H1 (cell line): ENCODE measurements around the gene TAF1D. TPM values are rescaled to one million over a fixed set of nuclear protein-coding genes. Genes with fewer than 3 reads are reported as not detected.
A peak's percentile ranks its signal among the peaks of the same experiment; 100 is the strongest.

Source experiments
- POU5F1 ChIP-seq: IDR thresholded peaks from 2 replicates; pipeline ENCODE4 v1.6.1; 2011; ENCODE audit warnings: low read depth, mild to moderate bottlenecking, low read length, moderate library complexity
- polyA plus RNA-seq, 7 experiments: library from polyadenylated mRNA; depleted of rRNA in 3 of 7; stranded (reverse) in 5 of 7; unstranded in 2 of 7; fragments of >200 nt in 5 of 7; fragments of 200-250 nt in 2 of 7; gene quantifications; 1 replicate in 5 of 7; 2 replicates in 1 of 7; 4 replicates in 1 of 7; pipeline versions ENCODE4 v1.2.1 to v1.2.3, GENCODE V29; 2011 to 2013; ENCODE audit warnings: missing spikeins in 2 of 7, mixed read lengths in 2 of 7
- total RNA-seq: library from RNA; stranded (reverse); fragmentation: NEBNext Ultra II Directional; extraction: Animal tissue kit (Norgen Biotek cat#: 25700); gene quantifications from 2 replicates; pipeline ENCODE4 v1.2.1, GENCODE V29; 2021
- TF ChIP-seq, protein P1 (sequence below): fragments of 300-600 bp; sonication (generic); IDR thresholded peaks from 2 replicates; pipeline ENCODE4 v1.7.1; 2012; ENCODE audit warnings: low read length, moderate library complexity, mild to moderate bottlenecking, inconsistent platforms; ENCODE audit not compliant: insufficient replicate concordance

The TAF1D gene
- total and polyA plus RNA-seq, 2 of the 8 experiments (the other 6 are each of a cell fraction or from before 2014, with no cell fraction given): 64.7 to 212 TPM

DNA sequence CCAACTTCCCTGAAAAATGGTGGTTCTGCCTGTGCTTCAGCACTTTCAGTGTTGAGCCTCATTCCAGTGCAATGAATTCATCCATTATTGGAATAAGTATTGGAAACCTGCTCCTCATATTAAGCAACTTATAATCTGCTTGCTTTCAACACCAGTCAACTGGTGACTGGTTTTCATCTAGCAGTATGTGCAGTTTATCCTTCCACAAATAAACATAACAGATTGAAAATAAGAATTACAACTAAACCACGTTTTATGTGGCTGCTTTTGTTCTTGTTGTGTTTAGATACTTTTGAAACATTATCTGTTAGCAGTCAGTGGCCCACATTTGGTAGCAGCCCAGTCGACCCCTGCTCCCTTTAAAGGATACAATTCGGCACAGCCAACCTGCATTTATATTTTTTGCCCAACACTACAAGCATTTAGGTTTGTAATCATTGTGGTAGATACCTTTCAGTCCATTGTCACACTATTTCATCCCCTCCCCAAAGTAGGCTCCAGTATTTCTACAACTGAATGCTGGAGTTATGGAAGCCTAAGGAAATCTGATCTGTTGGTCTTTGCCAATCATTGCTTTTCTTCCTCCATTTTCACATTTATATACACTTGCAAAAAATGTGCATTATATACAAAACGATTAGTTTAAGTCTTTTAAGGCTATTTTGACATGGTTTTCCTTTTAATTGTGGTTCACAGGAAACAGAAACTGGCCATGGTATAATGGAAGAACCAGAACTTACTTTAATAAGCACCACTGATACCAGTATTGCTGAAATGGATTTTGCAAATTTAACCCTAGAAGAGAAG is 13.1 kb downstream of the TAF1D start (continued):
- TF ChIP-seq, protein P1, sequence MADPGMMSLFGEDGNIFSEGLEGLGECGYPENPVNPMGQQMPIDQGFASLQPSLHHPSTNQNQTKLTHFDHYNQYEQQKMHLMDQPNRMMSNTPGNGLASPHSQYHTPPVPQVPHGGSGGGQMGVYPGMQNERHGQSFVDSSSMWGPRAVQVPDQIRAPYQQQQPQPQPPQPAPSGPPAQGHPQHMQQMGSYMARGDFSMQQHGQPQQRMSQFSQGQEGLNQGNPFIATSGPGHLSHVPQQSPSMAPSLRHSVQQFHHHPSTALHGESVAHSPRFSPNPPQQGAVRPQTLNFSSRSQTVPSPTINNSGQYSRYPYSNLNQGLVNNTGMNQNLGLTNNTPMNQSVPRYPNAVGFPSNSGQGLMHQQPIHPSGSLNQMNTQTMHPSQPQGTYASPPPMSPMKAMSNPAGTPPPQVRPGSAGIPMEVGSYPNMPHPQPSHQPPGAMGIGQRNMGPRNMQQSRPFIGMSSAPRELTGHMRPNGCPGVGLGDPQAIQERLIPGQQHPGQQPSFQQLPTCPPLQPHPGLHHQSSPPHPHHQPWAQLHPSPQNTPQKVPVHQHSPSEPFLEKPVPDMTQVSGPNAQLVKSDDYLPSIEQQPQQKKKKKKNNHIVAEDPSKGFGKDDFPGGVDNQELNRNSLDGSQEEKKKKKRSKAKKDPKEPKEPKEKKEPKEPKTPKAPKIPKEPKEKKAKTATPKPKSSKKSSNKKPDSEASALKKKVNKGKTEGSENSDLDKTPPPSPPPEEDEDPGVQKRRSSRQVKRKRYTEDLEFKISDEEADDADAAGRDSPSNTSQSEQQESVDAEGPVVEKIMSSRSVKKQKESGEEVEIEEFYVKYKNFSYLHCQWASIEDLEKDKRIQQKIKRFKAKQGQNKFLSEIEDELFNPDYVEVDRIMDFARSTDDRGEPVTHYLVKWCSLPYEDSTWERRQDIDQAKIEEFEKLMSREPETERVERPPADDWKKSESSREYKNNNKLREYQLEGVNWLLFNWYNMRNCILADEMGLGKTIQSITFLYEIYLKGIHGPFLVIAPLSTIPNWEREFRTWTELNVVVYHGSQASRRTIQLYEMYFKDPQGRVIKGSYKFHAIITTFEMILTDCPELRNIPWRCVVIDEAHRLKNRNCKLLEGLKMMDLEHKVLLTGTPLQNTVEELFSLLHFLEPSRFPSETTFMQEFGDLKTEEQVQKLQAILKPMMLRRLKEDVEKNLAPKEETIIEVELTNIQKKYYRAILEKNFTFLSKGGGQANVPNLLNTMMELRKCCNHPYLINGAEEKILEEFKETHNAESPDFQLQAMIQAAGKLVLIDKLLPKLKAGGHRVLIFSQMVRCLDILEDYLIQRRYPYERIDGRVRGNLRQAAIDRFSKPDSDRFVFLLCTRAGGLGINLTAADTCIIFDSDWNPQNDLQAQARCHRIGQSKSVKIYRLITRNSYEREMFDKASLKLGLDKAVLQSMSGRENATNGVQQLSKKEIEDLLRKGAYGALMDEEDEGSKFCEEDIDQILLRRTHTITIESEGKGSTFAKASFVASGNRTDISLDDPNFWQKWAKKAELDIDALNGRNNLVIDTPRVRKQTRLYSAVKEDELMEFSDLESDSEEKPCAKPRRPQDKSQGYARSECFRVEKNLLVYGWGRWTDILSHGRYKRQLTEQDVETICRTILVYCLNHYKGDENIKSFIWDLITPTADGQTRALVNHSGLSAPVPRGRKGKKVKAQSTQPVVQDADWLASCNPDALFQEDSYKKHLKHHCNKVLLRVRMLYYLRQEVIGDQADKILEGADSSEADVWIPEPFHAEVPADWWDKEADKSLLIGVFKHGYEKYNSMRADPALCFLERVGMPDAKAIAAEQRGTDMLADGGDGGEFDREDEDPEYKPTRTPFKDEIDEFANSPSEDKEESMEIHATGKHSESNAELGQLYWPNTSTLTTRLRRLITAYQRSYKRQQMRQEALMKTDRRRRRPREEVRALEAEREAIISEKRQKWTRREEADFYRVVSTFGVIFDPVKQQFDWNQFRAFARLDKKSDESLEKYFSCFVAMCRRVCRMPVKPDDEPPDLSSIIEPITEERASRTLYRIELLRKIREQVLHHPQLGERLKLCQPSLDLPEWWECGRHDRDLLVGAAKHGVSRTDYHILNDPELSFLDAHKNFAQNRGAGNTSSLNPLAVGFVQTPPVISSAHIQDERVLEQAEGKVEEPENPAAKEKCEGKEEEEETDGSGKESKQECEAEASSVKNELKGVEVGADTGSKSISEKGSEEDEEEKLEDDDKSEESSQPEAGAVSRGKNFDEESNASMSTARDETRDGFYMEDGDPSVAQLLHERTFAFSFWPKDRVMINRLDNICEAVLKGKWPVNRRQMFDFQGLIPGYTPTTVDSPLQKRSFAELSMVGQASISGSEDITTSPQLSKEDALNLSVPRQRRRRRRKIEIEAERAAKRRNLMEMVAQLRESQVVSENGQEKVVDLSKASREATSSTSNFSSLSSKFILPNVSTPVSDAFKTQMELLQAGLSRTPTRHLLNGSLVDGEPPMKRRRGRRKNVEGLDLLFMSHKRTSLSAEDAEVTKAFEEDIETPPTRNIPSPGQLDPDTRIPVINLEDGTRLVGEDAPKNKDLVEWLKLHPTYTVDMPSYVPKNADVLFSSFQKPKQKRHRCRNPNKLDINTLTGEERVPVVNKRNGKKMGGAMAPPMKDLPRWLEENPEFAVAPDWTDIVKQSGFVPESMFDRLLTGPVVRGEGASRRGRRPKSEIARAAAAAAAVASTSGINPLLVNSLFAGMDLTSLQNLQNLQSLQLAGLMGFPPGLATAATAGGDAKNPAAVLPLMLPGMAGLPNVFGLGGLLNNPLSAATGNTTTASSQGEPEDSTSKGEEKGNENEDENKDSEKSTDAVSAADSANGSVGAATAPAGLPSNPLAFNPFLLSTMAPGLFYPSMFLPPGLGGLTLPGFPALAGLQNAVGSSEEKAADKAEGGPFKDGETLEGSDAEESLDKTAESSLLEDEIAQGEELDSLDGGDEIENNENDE: peak; percentile 57
- TF ChIP-seq POU5F1: no peak
